HPDE6-E6E7 (cell line): ENCODE results near the gene MRAS.
"Not testable (repeated sequence)": the region's sequence is repeated elsewhere in the genome, so short reads cannot be mapped to it uniquely, and the experiment has no call there.

Source experiments
- DNase-seq: peaks from one replicate; pipeline ENCODE4 v3.0.0; 2011; ENCODE audit warnings: missing footprints; ENCODE audit errors: extremely low spot score

The MRAS gene

GRCh38 chr3:138445236-138445635 lies 96.9 kb downstream of the MRAS start:
- DNase-seq = no peak

- no peak for DNase-seq
These were observed 97.3 kb downstream of the MRAS start for GRCh38 chr3:138445654-138446053.

GRCh38 chr3:138448631-138449030 lies 100.3 kb downstream of the MRAS start:
- no peak for DNase-seq

- DNase-seq = no peak
These were observed 101.1 kb downstream of the MRAS start for GRCh38 chr3:138449490-138449889.

GRCh38 chr3:138450181-138450580 lies 101.8 kb downstream of the MRAS start:
- DNase-seq = no peak

- DNase-seq = no peak
These were observed 102.5 kb downstream of the MRAS start for GRCh38 chr3:138450704-138451424.

GRCh38 chr3:138451595-138452162 lies 103.3 kb downstream of the MRAS start:
- DNase-seq = no peak

- DNase-seq = no peak
These were observed 104.1 kb downstream of the MRAS start for GRCh38 chr3:138452436-138452835.

- not testable (repeated sequence) for DNase-seq
These were observed 105.6 kb downstream of the MRAS start for GRCh38 chr3:138453940-138454339.
